Osteoblast (primary cell): ENCODE measurements around the gene SPINK8. TPM values are rescaled to one million over a fixed set of nuclear protein-coding genes. Genes with fewer than 3 reads are reported as not detected.

Experiments used
- DNase-seq: peaks from one replicate; pipeline ENCODE4 v3.0.0; 2011; ENCODE audit warnings: low spot score, mixed read lengths; ENCODE audit not compliant: insufficient read length; ENCODE audit errors: missing footprints
- H2AFZ ChIP-seq: 2 replicates; pipeline ENCODE4 v1.6.0; 2011; ENCODE audit warnings: mild to moderate bottlenecking, low read length
- H3K27ac ChIP-seq: 2 replicates; pipeline ENCODE4 v1.5.1; 2011; ENCODE audit warnings: mild to moderate bottlenecking, low read depth, low read length, moderate library complexity
- H3K27me3 ChIP-seq: 2 replicates; pipeline ENCODE4 v1.6.0; 2012; ENCODE audit warnings: mild to moderate bottlenecking, control low read depth, inconsistent platforms, low read length, moderate library complexity; ENCODE audit not compliant: insufficient read depth
- H3K36me3 ChIP-seq: 2 replicates; pipeline ENCODE4 v1.5.1; 2011; ENCODE audit warnings: mild to moderate bottlenecking, low read length, control low read depth, moderate library complexity; ENCODE audit not compliant: insufficient read depth
- H3K4me1 ChIP-seq: 2 replicates; pipeline ENCODE4 v1.5.1; 2011; ENCODE audit warnings: mild to moderate bottlenecking, low read length, control low read depth, moderate library complexity; ENCODE audit not compliant: insufficient read depth
- H3K4me2 ChIP-seq: 2 replicates; pipeline ENCODE4 v1.6.0; 2011; ENCODE audit warnings: mild to moderate bottlenecking, low read length; ENCODE audit not compliant: insufficient read depth
- H3K4me3 ChIP-seq: fragments of 200-600 bp; sonication (generic); 3 replicates; pipeline ENCODE4 v1.5.1; 2012; ENCODE audit warnings: mild to moderate bottlenecking, low read length, inconsistent platforms; ENCODE audit not compliant: insufficient read depth
- H3K79me2 ChIP-seq: 2 replicates; pipeline ENCODE4 v1.6.0; 2012; ENCODE audit warnings: mild to moderate bottlenecking, low read length, control low read depth, inconsistent platforms; ENCODE audit not compliant: insufficient read depth
- H3K9me3 ChIP-seq: 2 replicates; pipeline ENCODE4 v1.5.1; 2011; ENCODE audit warnings: low read depth, low read length, control low read depth
- H4K20me1 ChIP-seq: 2 replicates; pipeline ENCODE4 v1.6.0; 2012; ENCODE audit warnings: mild to moderate bottlenecking, low read length, control low read depth; ENCODE audit not compliant: insufficient read depth
- CTCF ChIP-seq: IDR thresholded peaks from 2 replicates; pipeline ENCODE4 v1.5.1; 2011; ENCODE audit warnings: mild to moderate bottlenecking, low read depth, low read length, moderate library complexity; ENCODE audit errors: extremely low read depth
- total RNA-seq: library from RNA; depleted of rRNA; stranded (reverse); fragments of >200 nt; gene quantifications from 2 replicates; pipeline ENCODE4 v1.2.3, GENCODE V29; 2012

Gene SPINK8
- total RNA-seq, 1 donor = not detected

GRCh38 chr3:48269592-48269991 lies 63.9 kb downstream of the SPINK8 start:
- Histone ChIP-seq H3K36me3 (no peaks in the 10 kb centered on the region), H3K27me3 (peaks cover 3% of the 10 kb centered on the region), H3K4me3 (no peak overlapping the region), H3K4me1 (no peaks in the 10 kb centered on the region), H3K4me2 (no peak overlapping the region), H4K20me1 (no peaks in the 10 kb centered on the region), H3K27ac (no peak overlapping the region), H3K79me2 (no peaks in the 10 kb centered on the region), H2AFZ (no peak overlapping the region), H3K9me3 (no peaks in the 10 kb centered on the region)
- no peak for TF ChIP-seq CTCF
- no peak for DNase-seq

GRCh38 chr3:48268936-48269561 lies 64.4 kb downstream of the SPINK8 start:
- no peak for TF ChIP-seq CTCF
- peaks cover 3% of the 10 kb centered on the region for H3K27me3 ChIP-seq

GRCh38 chr3:48268381-48268935 lies 65.0 kb downstream of the SPINK8 start:
- H3K4me3 ChIP-seq = no peak overlapping the region
- no peak overlapping the region for H2AFZ ChIP-seq
- no peaks in the 10 kb centered on the region for H3K4me1 ChIP-seq
- DNase-seq = no peak
- no peaks in the 10 kb centered on the region for H3K79me2 ChIP-seq
- H3K9me3 ChIP-seq = no peaks in the 10 kb centered on the region
- H3K36me3 ChIP-seq = no peaks in the 10 kb centered on the region
- TF ChIP-seq CTCF = no peak
- no peak overlapping the region for H3K4me2 ChIP-seq
- H4K20me1 ChIP-seq = no peaks in the 10 kb centered on the region
- H3K27me3 ChIP-seq = peaks cover 3% of the 10 kb centered on the region
- no peak overlapping the region for H3K27ac ChIP-seq

More at GRCh38 chr3:48268936-48269561, 64.4 kb downstream of the SPINK8 start:
- Histone ChIP-seq H4K20me1 (no peaks in the 10 kb centered on the region), H3K4me2 (no peak overlapping the region), H3K27ac (no peak overlapping the region), H3K4me1 (no peaks in the 10 kb centered on the region), H3K36me3 (no peaks in the 10 kb centered on the region), H3K9me3 (no peaks in the 10 kb centered on the region), H3K4me3 (no peak overlapping the region), H2AFZ (no peak overlapping the region), H3K79me2 (no peaks in the 10 kb centered on the region)
- DNase-seq = no peak

- Histone ChIP-seq H3K4me2 (no peak overlapping the region), H3K9me3 (no peaks in the 10 kb centered on the region), H3K27me3 (peaks cover 3% of the 10 kb centered on the region), H3K4me3 (no peak overlapping the region), H2AFZ (no peak overlapping the region), H4K20me1 (no peaks in the 10 kb centered on the region), H3K79me2 (no peaks in the 10 kb centered on the region), H3K36me3 (no peaks in the 10 kb centered on the region), H3K27ac (no peak overlapping the region), H3K4me1 (no peaks in the 10 kb centered on the region)
- no peak for TF ChIP-seq CTCF
- DNase-seq = no peak
These were observed 65.7 kb downstream of the SPINK8 start for GRCh38 chr3:48267782-48268181.
